ENCODE measurements around the gene KIF19. TPM values are rescaled to one million over a fixed set of nuclear protein-coding genes. Genes with fewer than 3 reads are reported as not detected.

The KIF19 gene
- total RNA-seq, 4 donors from 2014 or later = 1.4 to 4.4 (median 1.8) TPM

- no peak overlapping the region for H3K4me3 ChIP-seq
- H3K4me1 ChIP-seq = peaks cover 0 to 6% (median 5%) of the 10 kb centered on the region in 4 donors
- intact Hi-C loops (cut with DNase I; ENCODE audit: low total_unique reads) = no loop called here
- in situ Hi-C loops (cut with MboI; ENCODE audit: low pct_ligation_motif_present in 1 of 4, low pct_unique_long_range_greater_than_20kb in 1 of 4, low sequenced_read_pairs in 3 of 4) = no loop called here
- no peaks in the 10 kb centered on the region for H3K36me3 ChIP-seq
- H3K27me3 ChIP-seq = no peaks in the 10 kb centered on the region
- 67 to 73% methylated on average over 3 to 8 of the region's 8 CpGs for WGBS, 2 donors (ENCODE audit: low coverage in 1 of 2)
- TF ChIP-seq POLR2AphosphoS5 (IDR thresholded peaks at IDR 0.05) = no peak
- TF ChIP-seq POLR2A (IDR thresholded peaks at IDR 0.05) = no peak
- no peak for TF ChIP-seq EP300 (IDR thresholded peaks at IDR 0.05; ENCODE audit: low read depth)
- TF ChIP-seq, protein P1, sequence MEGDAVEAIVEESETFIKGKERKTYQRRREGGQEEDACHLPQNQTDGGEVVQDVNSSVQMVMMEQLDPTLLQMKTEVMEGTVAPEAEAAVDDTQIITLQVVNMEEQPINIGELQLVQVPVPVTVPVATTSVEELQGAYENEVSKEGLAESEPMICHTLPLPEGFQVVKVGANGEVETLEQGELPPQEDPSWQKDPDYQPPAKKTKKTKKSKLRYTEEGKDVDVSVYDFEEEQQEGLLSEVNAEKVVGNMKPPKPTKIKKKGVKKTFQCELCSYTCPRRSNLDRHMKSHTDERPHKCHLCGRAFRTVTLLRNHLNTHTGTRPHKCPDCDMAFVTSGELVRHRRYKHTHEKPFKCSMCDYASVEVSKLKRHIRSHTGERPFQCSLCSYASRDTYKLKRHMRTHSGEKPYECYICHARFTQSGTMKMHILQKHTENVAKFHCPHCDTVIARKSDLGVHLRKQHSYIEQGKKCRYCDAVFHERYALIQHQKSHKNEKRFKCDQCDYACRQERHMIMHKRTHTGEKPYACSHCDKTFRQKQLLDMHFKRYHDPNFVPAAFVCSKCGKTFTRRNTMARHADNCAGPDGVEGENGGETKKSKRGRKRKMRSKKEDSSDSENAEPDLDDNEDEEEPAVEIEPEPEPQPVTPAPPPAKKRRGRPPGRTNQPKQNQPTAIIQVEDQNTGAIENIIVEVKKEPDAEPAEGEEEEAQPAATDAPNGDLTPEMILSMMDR (IDR thresholded peaks at IDR 0.05) = no peak
- no peak overlapping the region for H3K27ac ChIP-seq
- H3K9me3 ChIP-seq = no peaks in the 10 kb centered on the region
- no peak for DNase-seq
Observed at GRCh38 chr17:74386386-74386785, 60.4 kb downstream of the KIF19 start.

DNA sequence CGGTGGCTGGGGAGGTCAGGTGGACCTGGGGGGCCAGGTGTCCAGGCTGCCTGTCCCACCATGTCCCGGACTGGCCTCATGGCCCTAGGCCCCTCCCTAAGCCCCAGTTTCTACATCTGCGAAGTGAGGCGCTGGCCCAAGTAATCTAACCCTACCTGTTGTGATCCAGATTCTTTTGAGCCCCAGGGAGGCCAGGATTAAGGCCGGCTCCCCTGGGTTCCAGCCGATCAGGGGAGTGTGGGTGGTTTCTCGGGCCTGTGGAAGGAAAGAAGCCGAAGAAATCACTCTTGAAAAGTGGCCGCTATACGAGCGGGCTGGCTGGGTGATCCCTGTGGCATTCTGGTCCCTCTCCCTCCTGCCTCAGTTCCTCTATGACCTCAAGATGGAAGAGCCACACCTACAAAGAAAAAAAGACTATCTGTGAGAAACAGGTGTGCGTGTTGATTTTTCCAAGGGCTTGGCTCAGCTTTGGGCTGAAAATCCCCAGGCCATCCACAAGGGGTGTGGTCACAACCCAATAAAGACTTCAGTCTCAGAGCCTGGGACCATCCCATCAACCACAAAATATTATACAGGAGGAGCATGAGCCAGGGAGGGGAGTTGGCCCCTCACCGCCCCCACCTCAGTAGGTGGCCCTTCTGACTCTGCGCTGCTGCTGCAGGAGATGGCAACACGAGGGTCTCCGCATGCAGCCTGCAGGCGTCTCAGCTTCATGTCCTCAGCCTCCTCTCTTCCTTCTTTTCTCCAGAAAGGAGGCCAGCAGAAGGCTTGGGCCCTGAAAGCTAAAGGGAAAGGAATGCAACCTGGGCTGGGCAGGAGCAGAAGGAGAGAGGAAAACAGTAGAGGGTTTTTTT, 61.6 kb downstream of the KIF19 start:
- intact Hi-C loops (cut with DNase I; ENCODE audit: low total_unique reads) = no loop called here
- Histone ChIP-seq H3K36me3 (no peaks in the 10 kb centered on the region), H3K9me3 (no peaks in the 10 kb centered on the region), H3K4me1 (peaks cover 0 to 6% (median 3%) of the 10 kb centered on the region in 4 donors), H3K27ac (peak overlapping the region in 1 of 4 donors; percentile 10), H3K27me3 (no peaks in the 10 kb centered on the region), H3K4me3 (no peak overlapping the region)
- in situ Hi-C loops (cut with MboI; ENCODE audit: low pct_ligation_motif_present in 1 of 4, low pct_unique_long_range_greater_than_20kb in 1 of 4, low sequenced_read_pairs in 3 of 4) = no loop called here
- TF ChIP-seq, protein P1 (IDR thresholded peaks at IDR 0.05) = peak in 1 of 5 experiments; percentile 19
- no peak for TF ChIP-seq POLR2AphosphoS5 (IDR thresholded peaks at IDR 0.05)
- 20 to 65% methylated on average over 2 to 17 of the region's 17 CpGs for WGBS, 2 donors (ENCODE audit: low coverage in 1 of 2)
- DNase-seq = no peak

GRCh38 chr17:74389084-74389753, 63.2 kb downstream of the KIF19 start:
- DNase-seq = no peak
- in situ Hi-C loops (cut with MboI; ENCODE audit: low pct_ligation_motif_present in 1 of 4, low pct_unique_long_range_greater_than_20kb in 1 of 4, low sequenced_read_pairs in 3 of 4) = no loop called here
- H3K36me3 ChIP-seq = no peaks in the 10 kb centered on the region

More at GRCh38 chr17:74389084-74389753, 63.2 kb downstream of the KIF19 start:
- Histone ChIP-seq H3K9me3 (no peaks in the 10 kb centered on the region), H3K27ac (no peak overlapping the region), H3K4me3 (no peak overlapping the region), H3K27me3 (no peaks in the 10 kb centered on the region), H3K4me1 (peaks cover 0 to 6% (median 3%) of the 10 kb centered on the region in 4 donors)
- 72 to 90% methylated on average over 3 to 12 of the region's 12 CpGs for WGBS, 2 donors (ENCODE audit: low coverage in 1 of 2)
- intact Hi-C loops (cut with DNase I; ENCODE audit: low total_unique reads) = no loop called here
- TF ChIP-seq POLR2A (IDR thresholded peaks at IDR 0.05) (no peak), EP300 (IDR thresholded peaks at IDR 0.05; ENCODE audit: low read depth) (no peak), POLR2AphosphoS5 (IDR thresholded peaks at IDR 0.05) (no peak)
- TF ChIP-seq, protein P1 (IDR thresholded peaks at IDR 0.05) = no peak
